IMR-90 (cell line): ENCODE measurements around the gene MAP1LC3B.
"Not testable (repeated sequence)": the region's sequence is repeated elsewhere in the genome, so short reads cannot be mapped to it uniquely, and the experiment has no call there.

Source experiments
- ELK1 ChIP-seq: fragments of 150-350 bp; IDR thresholded peaks from 2 replicates; pipeline ENCODE4 v1.6.1; 2016; ENCODE audit warnings: low read depth, mild to moderate bottlenecking, low read length, moderate library complexity, borderline replicate concordance
- USF2 ChIP-seq: fragments of 150-350 bp; IDR thresholded peaks from 2 replicates; pipeline ENCODE4 v1.6.1; 2017; ENCODE audit warnings: mild to moderate bottlenecking, antibody characterized with exemption, low read length, low read depth

- TF ChIP-seq USF2, ELK1: not testable (repeated sequence)
Observed at GRCh38 chr16:87379312-87379752, 12.8 kb upstream of the MAP1LC3B start.
